PC-3 (cell line): ENCODE measurements around the gene AGO3. TPM values are rescaled to one million over a fixed set of nuclear protein-coding genes. Genes with fewer than 3 reads are reported as not detected.

ENCODE experiments used
- ATAC-seq: fragments of 200-7000 bp; cut with Tn5 transposase; 2 replicates; pipeline ENCODE4 v1.9.1; 2020; ENCODE audit warnings: mild to moderate bottlenecking, moderate library complexity
- BruUV-seq: library from RNA; stranded (reverse); fragments of 400-500 nt; replicated peaks from 2 replicates; lab custom pipeline; 2021; lab: Mats Ljungman, UMichigan
- CTCF ChIA-PET: fragments of 300-600 bp; sonication (Branson Sonifier 250); formaldehyde crosslinking; loops from one replicate; lab custom pipeline; 2022; ENCODE audit warnings: antibody characterized with exemption; lab: Charles Lee
- POLR2A ChIA-PET: fragments of 300-600 bp; sonication (Branson Sonifier 250); formaldehyde crosslinking; loops from one replicate; lab custom pipeline; 2022; ENCODE audit warnings: antibody characterized with exemption; ENCODE audit not compliant: unreplicated experiment; lab: Charles Lee
- DNase-seq: peaks from one replicate; pipeline ENCODE4 v3.0.0-alpha.2; 2015
- H2AFZ ChIP-seq: fragments of 300-600 bp; sonication (generic); 2 replicates; pipeline ENCODE4 v1.6.0; 2016; ENCODE audit warnings: antibody characterized with exemption, low read length
- H3F3A ChIP-seq: fragments of 300-600 bp; sonication (generic); one replicate; pipeline ENCODE4 v1.6.0; 2017; ENCODE audit warnings: antibody characterized with exemption, low read length, control low read depth, mild to moderate bottlenecking; ENCODE audit not compliant: unreplicated experiment
- H3K27ac ChIP-seq: fragments of 300-600 bp; sonication (generic); 2 replicates; pipeline ENCODE4 v1.5.1; 2016; ENCODE audit warnings: mild to moderate bottlenecking, low read length
- H3K27me3 ChIP-seq: fragments of 300-600 bp; sonication (generic); 2 replicates; pipeline ENCODE4 v1.6.1; 2016; ENCODE audit warnings: low read length, mixed read lengths
- H3K36me3 ChIP-seq: fragments of 300-600 bp; sonication (generic); 2 replicates; pipeline ENCODE4 v1.6.1; 2016; ENCODE audit warnings: low read depth, mixed run types, low read length, mixed read lengths
- H3K4me1 ChIP-seq: fragments of 300-600 bp; sonication (generic); 2 replicates; pipeline ENCODE4 v1.5.1; 2016; ENCODE audit warnings: low read length; ENCODE audit not compliant: insufficient read depth
- H3K4me2 ChIP-seq: fragments of 300-600 bp; sonication (generic); 2 replicates; pipeline ENCODE4 v1.6.0; 2016; ENCODE audit warnings: low read length
- H3K4me3 ChIP-seq: fragments of 300-600 bp; sonication (generic); 2 replicates; pipeline ENCODE4 v1.5.1; 2016; ENCODE audit warnings: mild to moderate bottlenecking, low read length, mixed read lengths
- H3K79me2 ChIP-seq: fragments of 300-600 bp; sonication (generic); 2 replicates; pipeline ENCODE4 v1.6.1; 2017; ENCODE audit warnings: low read length, mixed read lengths
- H3K9ac ChIP-seq: fragments of 300-600 bp; sonication (generic); 2 replicates; pipeline ENCODE4 v1.6.0; 2016; ENCODE audit warnings: mild to moderate bottlenecking, low read length
- H3K9me2 ChIP-seq: fragments of 300-600 bp; sonication (generic); replicated peaks from 2 replicates; pipeline ENCODE4 v1.6.1; 2016; ENCODE audit warnings: mixed run types, low read length, mixed read lengths
- H3K9me3 ChIP-seq: fragments of 300-600 bp; sonication (generic); 2 replicates; pipeline ENCODE4 v1.6.1; 2016; ENCODE audit warnings: low read length, mixed read lengths
- H4K20me1 ChIP-seq: fragments of 300-600 bp; sonication (generic); 2 replicates; pipeline ENCODE4 v1.6.1; 2016; ENCODE audit warnings: low read length, mixed read lengths
- EZH2 ChIP-seq: fragments of 300-600 bp; sonication (generic); IDR thresholded peaks from one replicate; pipeline ENCODE4 v1.6.1; 2017; ENCODE audit warnings: antibody characterized with exemption, mild to moderate bottlenecking, low read length; ENCODE audit not compliant: unreplicated experiment
- EZH2phosphoT487 ChIP-seq: fragments of 300-600 bp; sonication (generic); IDR thresholded peaks from 2 replicates; pipeline ENCODE4 v1.6.1; 2018; ENCODE audit warnings: mild to moderate bottlenecking, antibody characterized with exemption, low read length, borderline replicate concordance
- intact Hi-C: fragments of 100-400 bp; cut with micrococcal nuclease; formaldehyde crosslinking; loops from 2 replicates; pipeline ENCODE4 v1.9.0; 2023
- total RNA-seq: library from RNA; depleted of rRNA; stranded (reverse); fragments of >200 nt; gene quantifications from 2 replicates; pipeline ENCODE4 v1.2.3, GENCODE V29; 2014
- TF ChIP-seq, protein P1 (sequence below): fragments of 300-600 bp; sonication (generic); conservative IDR thresholded peaks from 2 replicates; pipeline ENCODE4 v1.5.1; 2017; ENCODE audit warnings: antibody characterized with exemption, low read depth, mild to moderate bottlenecking, low read length

Gene AGO3
- total RNA-seq, 1 experiment from 2014 or later, result 17.7 TPM

DNA sequence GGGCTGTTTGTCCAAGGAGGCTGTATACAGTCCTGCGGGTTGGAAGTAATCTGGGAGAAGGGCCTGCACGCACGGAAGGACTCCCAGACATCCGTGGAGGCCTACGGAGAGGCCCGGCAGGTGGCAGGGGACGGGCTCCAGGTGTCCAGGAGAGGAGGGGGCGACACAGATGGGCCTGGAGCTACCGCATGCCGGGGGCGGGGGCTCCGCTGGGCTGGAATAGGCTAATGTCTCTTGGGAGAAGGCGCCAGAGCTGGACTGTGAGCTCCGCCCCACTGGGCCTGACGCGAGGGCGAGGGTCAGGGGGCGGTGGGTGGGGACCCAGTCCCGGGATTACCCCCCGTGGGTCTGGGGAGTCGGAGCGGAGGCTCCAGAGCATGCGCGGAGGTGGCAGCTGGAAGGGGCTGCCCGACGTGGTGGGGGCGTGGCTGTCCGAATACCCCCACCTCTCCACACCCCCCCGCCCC, 47.2 kb upstream of the AGO3 start:
- CTCF ChIA-PET, result interaction anchor here (0.5 to 0.7 kb wide), 4 partner anchors 10 to 276 kb away, joined by 3 to 5 read pairs (median 4); no protein-coding TSS in a partner anchor
- peak; percentile 5 for DNase-seq

DNA sequence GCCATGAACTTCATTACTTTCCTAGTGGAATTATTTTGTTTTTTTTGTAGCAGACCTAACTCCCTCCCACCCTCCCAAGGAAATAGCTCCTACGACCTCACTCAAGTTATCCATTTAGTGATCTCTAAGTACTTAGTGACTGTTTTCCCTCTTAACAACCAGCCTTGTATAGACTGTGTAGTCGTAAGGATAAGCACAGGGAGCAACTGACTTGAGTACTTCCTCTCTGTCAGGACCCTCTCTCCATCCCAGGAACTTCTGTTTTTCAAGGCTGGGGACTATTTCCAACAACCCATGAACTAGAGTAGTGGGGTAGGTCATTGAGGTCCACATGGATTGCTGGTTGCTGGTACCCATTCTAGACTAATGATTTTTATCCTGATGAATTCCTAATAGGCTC, 46.0 kb upstream of the AGO3 start:
- no TSS peak for BruUV-seq
- Histone ChIP-seq H3K79me2 (peaks cover 45% of the 10 kb centered on the region), H3K4me2 (no peak overlapping the region), H3K9me2 (no peaks in the 10 kb centered on the region), H3K9me3 (no peaks in the 10 kb centered on the region), H3K27me3 (no peaks in the 10 kb centered on the region), H4K20me1 (no peaks in the 10 kb centered on the region), H3K4me3 (no peak overlapping the region), H3K9ac (no peak overlapping the region), H3F3A (no peaks in the 10 kb centered on the region), H2AFZ (no peak overlapping the region), H3K27ac (no peak overlapping the region), H3K36me3 (no peaks in the 10 kb centered on the region), H3K4me1 (peaks cover 8% of the 10 kb centered on the region; the same call in 1 of the 2 replicates)
- ATAC-seq (no peak), DNase-seq (no peak)
- POLR2A ChIA-PET, result interaction anchor here (0.6 kb wide), 1 partner anchor 327 kb away, joined by 4 read pairs; no protein-coding TSS in a partner anchor
- CTCF ChIA-PET, result no interaction called here
- intact Hi-C loops, result no loop called here
- TF ChIP-seq EZH2, result no peak
- TF ChIP-seq EZH2phosphoT487, result no peak
- TF ChIP-seq, protein P1, sequence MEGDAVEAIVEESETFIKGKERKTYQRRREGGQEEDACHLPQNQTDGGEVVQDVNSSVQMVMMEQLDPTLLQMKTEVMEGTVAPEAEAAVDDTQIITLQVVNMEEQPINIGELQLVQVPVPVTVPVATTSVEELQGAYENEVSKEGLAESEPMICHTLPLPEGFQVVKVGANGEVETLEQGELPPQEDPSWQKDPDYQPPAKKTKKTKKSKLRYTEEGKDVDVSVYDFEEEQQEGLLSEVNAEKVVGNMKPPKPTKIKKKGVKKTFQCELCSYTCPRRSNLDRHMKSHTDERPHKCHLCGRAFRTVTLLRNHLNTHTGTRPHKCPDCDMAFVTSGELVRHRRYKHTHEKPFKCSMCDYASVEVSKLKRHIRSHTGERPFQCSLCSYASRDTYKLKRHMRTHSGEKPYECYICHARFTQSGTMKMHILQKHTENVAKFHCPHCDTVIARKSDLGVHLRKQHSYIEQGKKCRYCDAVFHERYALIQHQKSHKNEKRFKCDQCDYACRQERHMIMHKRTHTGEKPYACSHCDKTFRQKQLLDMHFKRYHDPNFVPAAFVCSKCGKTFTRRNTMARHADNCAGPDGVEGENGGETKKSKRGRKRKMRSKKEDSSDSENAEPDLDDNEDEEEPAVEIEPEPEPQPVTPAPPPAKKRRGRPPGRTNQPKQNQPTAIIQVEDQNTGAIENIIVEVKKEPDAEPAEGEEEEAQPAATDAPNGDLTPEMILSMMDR, result no peak

More for the DNA sequence above, 47.2 kb upstream of the AGO3 start:
- Histone ChIP-seq H3K9me2 (no peaks in the 10 kb centered on the region), H3K36me3 (no peaks in the 10 kb centered on the region), H3K9me3 (no peaks in the 10 kb centered on the region), H3K4me1 (peaks cover 8% of the 10 kb centered on the region; the same call in 1 of the 2 replicates), H3K4me3 (peak overlapping the region; percentile 99), H3F3A (no peaks in the 10 kb centered on the region), H3K27ac (no peak overlapping the region), H3K4me2 (peak overlapping the region; percentile 99), H3K27me3 (no peaks in the 10 kb centered on the region), H4K20me1 (no peaks in the 10 kb centered on the region), H3K9ac (peak overlapping the region; percentile 84), H2AFZ (peak overlapping the region; percentile 100), H3K79me2 (peaks cover 45% of the 10 kb centered on the region)
- ATAC-seq, result peak; percentile 31
- TF ChIP-seq, protein P1, result no peak
- TF ChIP-seq EZH2phosphoT487 (no peak), EZH2 (no peak)
- no TSS peak for BruUV-seq
- POLR2A ChIA-PET, result no interaction called here
- intact Hi-C loops, result no loop called here

DNA sequence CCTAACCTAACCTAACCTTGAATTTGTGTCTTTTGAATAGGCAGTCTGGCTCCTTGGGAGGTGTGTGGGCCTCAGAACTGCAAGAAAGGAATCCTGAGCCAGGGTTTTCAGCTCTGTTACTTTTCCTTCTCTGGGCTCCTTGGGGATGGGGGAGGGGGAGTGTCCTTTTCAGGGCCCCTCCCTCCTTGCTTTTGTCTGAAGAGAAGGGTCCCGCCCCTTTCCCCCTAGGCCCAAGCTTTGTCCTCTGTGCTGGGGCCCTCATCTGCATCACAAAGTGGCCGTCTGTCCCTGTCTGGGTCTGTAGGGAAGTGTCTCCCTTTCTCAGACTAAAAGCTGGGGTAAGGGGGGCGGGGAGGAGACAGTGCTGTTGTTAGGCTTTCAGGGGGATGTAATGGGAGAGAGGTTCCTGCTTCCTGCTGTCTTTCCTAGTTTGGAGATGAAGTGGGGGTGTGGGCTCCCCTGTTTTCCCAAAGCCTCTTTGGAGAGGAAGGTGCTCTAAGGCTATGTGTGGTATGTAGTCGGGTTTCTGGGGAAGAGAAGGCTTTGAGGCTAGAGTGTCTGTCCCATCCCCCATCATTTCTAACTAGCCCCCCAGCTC, 44.8 kb upstream of the AGO3 start:
- H4K20me1 ChIP-seq, result no peaks in the 10 kb centered on the region
- H3K79me2 ChIP-seq, result peaks cover 45% of the 10 kb centered on the region
- H3K4me3 ChIP-seq, result no peak overlapping the region
- BruUV-seq, result no TSS peak
- H3K9me2 ChIP-seq, result no peaks in the 10 kb centered on the region
- H3K36me3 ChIP-seq, result no peaks in the 10 kb centered on the region
- DNase-seq, result no peak
- H3F3A ChIP-seq, result no peaks in the 10 kb centered on the region
- ATAC-seq, result no peak
- CTCF ChIA-PET, result no interaction called here
- no peak overlapping the region for H3K9ac ChIP-seq
- no peaks in the 10 kb centered on the region for H3K9me3 ChIP-seq
- H3K4me1 ChIP-seq, result peaks cover 8% of the 10 kb centered on the region; the same call in 1 of the 2 replicates
- H3K27me3 ChIP-seq, result no peaks in the 10 kb centered on the region
- TF ChIP-seq EZH2, result no peak
- TF ChIP-seq EZH2phosphoT487, result no peak
- TF ChIP-seq, protein P1, result no peak
- H2AFZ ChIP-seq, result no peak overlapping the region
- no peak overlapping the region for H3K4me2 ChIP-seq
- intact Hi-C loops, result no loop called here
- H3K27ac ChIP-seq, result no peak overlapping the region
- POLR2A ChIA-PET, result no interaction called here
